Natural killer cell (primary cell): ENCODE measurements around the gene DBNDD2. TPM values are rescaled to one million over a fixed set of nuclear protein-coding genes. Genes with fewer than 3 reads are reported as not detected.

Source experiments
- ATAC-seq, 3 donors: fragments of 150-1000 bp in 2 of 3; fragments of 200-7000 bp in 1 of 3; cut with Tn5 transposase; 1 replicate in 1 of 3; 2 replicates in 2 of 3; pipeline ENCODE4 v1.10.0; 2021; ENCODE audit warnings: mild to moderate bottlenecking in 2 of 3, moderate library complexity in 2 of 3
- DNase-seq, 2 donors: peaks; one replicate each; pipeline versions ENCODE4 v3.0.0 to v3.0.0-alpha.2; 2013 to 2021; ENCODE audit warnings: mixed read lengths in 1 of 2
- H3K27ac ChIP-seq: one replicate; pipeline ENCODE4 v1.5.1; 2013; ENCODE audit warnings: mild to moderate bottlenecking, low read length
- H3K27me3 ChIP-seq: one replicate; pipeline ENCODE4 v1.6.1; 2013; ENCODE audit warnings: low read length; ENCODE audit not compliant: control insufficient read depth, insufficient read depth
- H3K36me3 ChIP-seq: one replicate; pipeline ENCODE4 v1.6.1; 2013; ENCODE audit warnings: low read length; ENCODE audit not compliant: control insufficient read depth, insufficient read depth
- H3K4me1 ChIP-seq: one replicate; pipeline ENCODE4 v1.6.1; 2013; ENCODE audit warnings: low read length; ENCODE audit not compliant: control insufficient read depth, insufficient read depth
- H3K4me3 ChIP-seq: one replicate; pipeline ENCODE4 v1.5.1; 2013; ENCODE audit warnings: low read length
- H3K9me3 ChIP-seq: one replicate; pipeline ENCODE4 v1.6.1; 2013; ENCODE audit warnings: low read length; ENCODE audit not compliant: control insufficient read depth, insufficient read depth
- H3K27ac Mint-ChIP-seq, 2 donors: one replicate each; pipeline ENCODE4 v1.8.0; 2022; ENCODE audit warnings: mild to moderate bottlenecking in 2 of 2, mixed read lengths in 2 of 2, moderate library complexity in 1 of 2
- H3K27me3 Mint-ChIP-seq, 2 donors: one replicate each; pipeline ENCODE4 v1.8.0; 2022; ENCODE audit warnings: low read depth in 2 of 2, mixed read lengths in 2 of 2
- H3K36me3 Mint-ChIP-seq: one replicate; pipeline ENCODE4 v1.8.0; 2022; ENCODE audit warnings: mixed read lengths
- H3K4me1 Mint-ChIP-seq, 2 donors: one replicate each; pipeline ENCODE4 v1.8.0; 2022; ENCODE audit warnings: mixed read lengths in 2 of 2
- H3K4me3 Mint-ChIP-seq: one replicate; pipeline ENCODE4 v1.8.0; 2022; ENCODE audit warnings: mild to moderate bottlenecking, moderate library complexity, mixed read lengths
- H3K9me3 Mint-ChIP-seq, 2 donors: one replicate each; pipeline ENCODE4 v1.8.0; 2022; ENCODE audit warnings: mixed read lengths in 2 of 2
- CTCF ChIP-seq: fragments of 200-600 bp; IDR thresholded peaks from one replicate; pipeline ENCODE4 v1.8.0; 2022; ENCODE audit warnings: antibody characterized with exemption
- WGBS: methylation state at CpG from one replicate; pipeline ENCODE4 v1.1.7; 2013; ENCODE audit warnings: missing lambda C conversion rate; ENCODE audit not compliant: insufficient coverage; 5-methylcytosine and 5-hydroxymethylcytosine counted together
- intact Hi-C: fragments of 100-400 bp; cut with micrococcal nuclease; formaldehyde crosslinking; loops from one replicate; pipeline ENCODE4 v1.14.2; 2022
- total RNA-seq, 4 donors: library from RNA; stranded (reverse); fragments of 120-200 nt in 1 of 4; gene quantifications; one replicate each; pipeline versions ENCODE4 v1.2.3 to v1.2.4, GENCODE V29; 2013 to 2022

DBNDD2 gene
- total RNA-seq, 3 donors from 2014 or later (not counting 1 experiment from before 2014, with no cell fraction given), result 13.0 to 14.7 (median 13.3) TPM

- Mint-ChIP-seq H3K4me1 (peaks cover 5 to 8% of the 10 kb centered on the region in 2 donors), H3K27ac (no peak overlapping the region), H3K4me3 (no peak overlapping the region), H3K27me3 (no peaks in the 10 kb centered on the region), H3K36me3 (peaks cover 15% of the 10 kb centered on the region), H3K9me3 (no peaks in the 10 kb centered on the region)
- intact Hi-C loops, result no loop called here
- no peaks in the 10 kb centered on the region for H3K27me3 ChIP-seq
- ATAC-seq (no peak), DNase-seq (no peak)
- TF ChIP-seq CTCF, result no peak
- 100% methylated on average over 2 of the region's 2 CpGs for WGBS
- H3K27ac ChIP-seq, result no peak overlapping the region
- peaks cover 70% of the 10 kb centered on the region for H3K36me3 ChIP-seq
- H3K9me3 ChIP-seq, result no peaks in the 10 kb centered on the region
- peaks cover 6% of the 10 kb centered on the region for H3K4me1 ChIP-seq
- H3K4me3 ChIP-seq, result no peak overlapping the region
These were observed 15.6 kb downstream of the DBNDD2 start for GRCh38 chr20:45423700-45424099.

- H3K27ac Mint-ChIP-seq, result no peak overlapping the region
- Histone ChIP-seq H3K9me3 (no peaks in the 10 kb centered on the region), H3K27ac (no peak overlapping the region), H3K36me3 (peaks cover 51% of the 10 kb centered on the region), H3K27me3 (no peaks in the 10 kb centered on the region), H3K4me1 (no peaks in the 10 kb centered on the region), H3K4me3 (no peak overlapping the region)
- intact Hi-C loops, result no loop called here
- no peaks in the 10 kb centered on the region for H3K9me3 Mint-ChIP-seq
- DNase-seq, result no peak
- H3K36me3 Mint-ChIP-seq, result peaks cover 9% of the 10 kb centered on the region
- no peaks in the 10 kb centered on the region for H3K4me1 Mint-ChIP-seq
- 97% methylated on average over 17 of the region's 17 CpGs for WGBS
- no peak overlapping the region for H3K4me3 Mint-ChIP-seq
- no peak for ATAC-seq
- no peak for TF ChIP-seq CTCF
- H3K27me3 Mint-ChIP-seq, result no peaks in the 10 kb centered on the region
These were observed 17.5 kb downstream of the DBNDD2 start for GRCh38 chr20:45425561-45425960.

- Histone ChIP-seq H3K27ac (no peak overlapping the region), H3K9me3 (no peaks in the 10 kb centered on the region), H3K27me3 (no peaks in the 10 kb centered on the region), H3K4me1 (no peaks in the 10 kb centered on the region), H3K4me3 (no peak overlapping the region), H3K36me3 (peaks cover 42% of the 10 kb centered on the region)
- peaks cover 7% of the 10 kb centered on the region for H3K36me3 Mint-ChIP-seq
- ATAC-seq, result no peak
- intact Hi-C loops, result no loop called here
- no peak for TF ChIP-seq CTCF
- WGBS, result 91% methylated on average over 5 of the region's 5 CpGs
- H3K27me3 Mint-ChIP-seq, result no peaks in the 10 kb centered on the region
- no peaks in the 10 kb centered on the region for H3K9me3 Mint-ChIP-seq
- DNase-seq, result no peak
- no peak overlapping the region for H3K27ac Mint-ChIP-seq
- no peak overlapping the region for H3K4me3 Mint-ChIP-seq
- H3K4me1 Mint-ChIP-seq, result peaks cover 0 to 4% of the 10 kb centered on the region in 2 donors
These were observed 18.4 kb downstream of the DBNDD2 start for GRCh38 chr20:45426320-45427016.
